Gastroesophageal sphincter (tissue), 3 donors: ENCODE results near the gene SURF4.

Source experiments
- POLR2A ChIP-seq, 2 donors: fragments of 450-650 bp; IDR thresholded peaks; one replicate each; pipeline ENCODE4 v1.6.1; 2017; ENCODE audit warnings: antibody characterized with exemption in 2 of 2, mild to moderate bottlenecking in 2 of 2, moderate library complexity in 1 of 2
- POLR2AphosphoS5 ChIP-seq: sonication (generic); formaldehyde crosslinking; IDR thresholded peaks from one replicate; pipeline ENCODE4 v1.6.1; 2017; ENCODE audit warnings: antibody characterized with exemption
- TF ChIP-seq, protein P1 (sequence below), 4 experiments: fragments of 200-600 bp in 2 of 4; fragments of 450-650 bp in 2 of 4; sonication (generic) in 1 of 4; IDR thresholded peaks; one replicate each; pipeline ENCODE4 v1.5.1; 2017 to 2019; ENCODE audit warnings: antibody characterized with exemption in 4 of 4, mild to moderate bottlenecking in 2 of 4, moderate library complexity in 2 of 4

DNA sequence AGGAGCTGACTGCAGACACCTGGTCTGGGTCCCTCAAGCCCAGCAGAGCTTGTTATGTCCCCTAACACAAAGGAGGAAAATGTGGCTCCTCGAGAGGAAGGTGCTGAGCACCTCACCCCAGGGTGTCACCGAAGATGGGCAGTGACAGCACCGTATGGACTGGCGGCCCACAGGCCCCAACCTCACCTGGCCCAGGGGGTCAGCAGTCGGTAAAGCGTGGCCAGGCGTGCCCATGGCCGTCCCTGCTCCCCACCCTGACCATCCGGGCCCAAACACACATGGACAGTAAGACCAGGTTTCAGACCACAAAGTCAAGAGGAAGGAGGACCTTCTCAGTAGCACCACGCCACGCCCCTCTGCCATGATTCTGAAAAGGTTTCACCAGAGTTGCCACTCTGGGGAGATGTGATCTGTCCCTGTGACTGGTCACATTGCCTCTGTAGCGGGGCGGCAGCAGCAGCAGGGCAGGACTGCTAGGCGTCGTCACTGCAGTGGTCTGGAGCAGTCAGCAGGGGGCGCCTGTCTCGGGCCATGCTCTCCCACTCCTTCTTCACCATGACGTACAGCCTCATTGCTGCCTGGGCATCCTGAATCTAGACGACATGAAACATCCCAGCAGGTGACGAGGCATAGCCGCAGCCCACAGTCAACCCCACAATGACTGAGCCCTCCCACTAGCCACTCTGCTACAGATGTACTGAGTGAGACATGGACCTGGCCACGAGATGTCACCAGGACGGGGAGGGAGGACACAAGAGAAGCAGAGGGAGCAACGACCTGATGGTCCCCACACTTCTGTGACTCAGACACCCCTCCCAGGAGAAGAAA lies 30.8 kb upstream of the SURF4 start:
- TF ChIP-seq, protein P1, sequence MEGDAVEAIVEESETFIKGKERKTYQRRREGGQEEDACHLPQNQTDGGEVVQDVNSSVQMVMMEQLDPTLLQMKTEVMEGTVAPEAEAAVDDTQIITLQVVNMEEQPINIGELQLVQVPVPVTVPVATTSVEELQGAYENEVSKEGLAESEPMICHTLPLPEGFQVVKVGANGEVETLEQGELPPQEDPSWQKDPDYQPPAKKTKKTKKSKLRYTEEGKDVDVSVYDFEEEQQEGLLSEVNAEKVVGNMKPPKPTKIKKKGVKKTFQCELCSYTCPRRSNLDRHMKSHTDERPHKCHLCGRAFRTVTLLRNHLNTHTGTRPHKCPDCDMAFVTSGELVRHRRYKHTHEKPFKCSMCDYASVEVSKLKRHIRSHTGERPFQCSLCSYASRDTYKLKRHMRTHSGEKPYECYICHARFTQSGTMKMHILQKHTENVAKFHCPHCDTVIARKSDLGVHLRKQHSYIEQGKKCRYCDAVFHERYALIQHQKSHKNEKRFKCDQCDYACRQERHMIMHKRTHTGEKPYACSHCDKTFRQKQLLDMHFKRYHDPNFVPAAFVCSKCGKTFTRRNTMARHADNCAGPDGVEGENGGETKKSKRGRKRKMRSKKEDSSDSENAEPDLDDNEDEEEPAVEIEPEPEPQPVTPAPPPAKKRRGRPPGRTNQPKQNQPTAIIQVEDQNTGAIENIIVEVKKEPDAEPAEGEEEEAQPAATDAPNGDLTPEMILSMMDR (IDR thresholded peaks at IDR 0.05) = peak in 3 of 4 experiments; percentile 89 to 91 (median 91)
- TF ChIP-seq POLR2A (IDR thresholded peaks at IDR 0.05) (no peak), POLR2AphosphoS5 (no peak)
